Mucosa of stomach (tissue), 1 donor: ENCODE measurements around the gene PIK3R6.

Experiments
- H3K27me3 ChIP-seq: one replicate; pipeline ENCODE4 v1.7.0; 2013; ENCODE audit warnings: mild to moderate bottlenecking, low read length; ENCODE audit not compliant: control insufficient read depth, insufficient read depth
- H3K36me3 ChIP-seq: one replicate; pipeline ENCODE4 v1.7.0; 2013; ENCODE audit warnings: low read length; ENCODE audit not compliant: control insufficient read depth, insufficient read depth
- H3K4me1 ChIP-seq: one replicate; pipeline ENCODE4 v1.7.0; 2013; ENCODE audit warnings: mild to moderate bottlenecking, low read length; ENCODE audit not compliant: control insufficient read depth, insufficient read depth
- H3K4me3 ChIP-seq: one replicate; pipeline ENCODE4 v1.7.0; 2013; ENCODE audit warnings: low read length
- H3K9ac ChIP-seq: one replicate; pipeline ENCODE4 v1.7.0; 2013; ENCODE audit warnings: mild to moderate bottlenecking, low read length, moderate library complexity
- H3K9me3 ChIP-seq: one replicate; pipeline ENCODE4 v1.7.0; 2013; ENCODE audit warnings: mild to moderate bottlenecking, low read length, moderate library complexity; ENCODE audit not compliant: control insufficient read depth
- donor health status: Pancreatic carcinoma.

Gene PIK3R6

DNA sequence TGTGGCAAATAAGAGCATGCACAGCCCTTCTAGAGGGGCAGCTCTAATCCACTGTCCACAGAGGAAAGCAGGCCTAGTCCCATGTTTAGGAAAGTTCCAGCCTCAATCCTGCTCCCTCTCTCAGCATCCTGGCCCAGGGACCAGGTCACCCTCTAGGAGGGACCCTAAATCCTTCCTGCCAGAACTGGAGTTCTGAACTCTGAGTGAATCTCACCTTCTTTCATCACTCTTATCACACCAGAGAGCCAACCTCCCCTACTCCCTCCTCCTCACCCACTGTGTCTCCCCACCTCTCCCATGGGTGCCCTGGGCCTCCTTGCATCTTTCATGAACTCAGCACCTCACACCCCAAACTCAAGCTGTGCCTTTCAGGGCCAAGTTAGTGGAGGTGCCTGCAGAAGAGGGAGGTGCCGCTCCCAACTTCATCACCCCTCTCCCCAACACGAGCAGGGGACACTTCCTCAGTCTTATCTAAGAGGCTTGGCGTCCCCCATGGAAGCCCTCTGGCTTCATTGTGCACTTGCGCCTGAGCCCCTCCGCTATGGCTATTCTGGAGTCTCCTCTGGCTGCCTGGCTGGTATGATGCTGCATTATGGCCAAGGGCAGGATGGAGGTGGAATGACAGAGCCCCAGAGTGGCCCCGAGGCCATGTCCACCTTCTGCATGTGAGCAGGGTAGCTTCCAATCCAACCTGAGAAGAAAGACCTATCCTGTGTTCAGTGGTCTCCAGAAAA is 31.7 kb downstream of the PIK3R6 start:
- Histone ChIP-seq H3K36me3 (no peaks in the 10 kb centered on the region), H3K27me3 (peaks cover 4% of the 10 kb centered on the region), H3K4me3 (no peak overlapping the region), H3K9ac (no peak overlapping the region), H3K4me1 (no peaks in the 10 kb centered on the region), H3K9me3 (no peaks in the 10 kb centered on the region)

DNA sequence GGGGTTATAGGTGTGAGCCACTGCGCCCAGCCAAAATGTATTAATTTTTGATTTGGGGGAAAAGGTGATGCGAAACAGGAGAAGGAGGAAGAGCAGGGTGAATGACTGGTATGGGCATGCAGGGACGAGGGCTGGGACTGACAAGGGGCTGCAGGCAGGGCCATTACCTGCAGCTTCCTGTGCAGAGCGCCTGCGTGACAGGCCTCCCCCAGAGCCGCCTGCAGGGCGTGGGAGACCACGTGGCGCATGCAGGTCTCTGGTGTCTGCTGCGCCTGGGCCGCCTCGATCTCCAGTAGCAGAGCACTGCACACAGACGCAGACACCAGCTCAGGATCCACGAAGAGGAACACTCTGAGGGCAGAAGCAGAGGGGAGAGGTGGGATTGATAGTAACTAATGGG is 32.4 kb downstream of the PIK3R6 start:
- H3K36me3 ChIP-seq, result no peaks in the 10 kb centered on the region

GRCh38 chr17:8832711-8833352 is 34.6 kb downstream of the PIK3R6 start:
- Histone ChIP-seq H3K36me3 (no peaks in the 10 kb centered on the region), H3K9me3 (no peaks in the 10 kb centered on the region), H3K27me3 (peaks cover 4% of the 10 kb centered on the region), H3K9ac (no peak overlapping the region), H3K4me1 (no peaks in the 10 kb centered on the region), H3K4me3 (no peak overlapping the region)

More for the DNA sequence above, 32.4 kb downstream of the PIK3R6 start:
- Histone ChIP-seq H3K4me1 (no peaks in the 10 kb centered on the region), H3K9ac (no peak overlapping the region), H3K9me3 (no peaks in the 10 kb centered on the region), H3K27me3 (peaks cover 4% of the 10 kb centered on the region), H3K4me3 (no peak overlapping the region)

DNA sequence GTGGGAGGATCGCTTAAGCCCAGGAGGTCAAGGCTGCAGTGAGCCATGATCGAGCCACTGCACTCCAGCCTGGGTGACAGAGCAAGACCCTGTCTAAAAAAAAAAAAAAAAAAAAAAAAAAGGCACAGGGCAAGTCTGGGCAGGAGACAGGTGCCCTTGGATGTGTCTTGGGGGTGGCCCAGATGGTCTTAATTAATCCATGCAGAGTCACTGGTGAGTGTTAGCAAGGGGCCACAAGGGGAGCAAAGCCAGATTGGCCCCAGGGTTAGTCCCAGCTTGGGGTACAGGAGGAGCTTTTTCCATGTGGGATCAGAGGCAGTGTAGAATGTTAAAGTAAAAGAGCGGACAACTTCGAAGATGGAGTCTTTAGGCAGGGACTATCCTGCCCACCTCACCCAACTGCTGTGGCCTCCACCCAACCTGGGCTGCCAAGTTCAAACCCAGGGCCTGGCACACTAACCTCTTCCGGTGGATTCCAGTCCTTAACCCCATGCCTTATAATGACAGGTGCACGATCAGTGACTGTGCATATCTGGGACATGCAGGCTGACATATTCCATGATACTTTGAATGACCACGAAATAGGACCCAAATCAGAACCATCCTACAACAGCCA is 36.1 kb downstream of the PIK3R6 start:
- H3K36me3 ChIP-seq, result no peaks in the 10 kb centered on the region
- no peak overlapping the region for H3K9ac ChIP-seq
- no peaks in the 10 kb centered on the region for H3K4me1 ChIP-seq
- H3K27me3 ChIP-seq, result no peaks in the 10 kb centered on the region
- H3K9me3 ChIP-seq, result no peaks in the 10 kb centered on the region
- no peak overlapping the region for H3K4me3 ChIP-seq

DNA sequence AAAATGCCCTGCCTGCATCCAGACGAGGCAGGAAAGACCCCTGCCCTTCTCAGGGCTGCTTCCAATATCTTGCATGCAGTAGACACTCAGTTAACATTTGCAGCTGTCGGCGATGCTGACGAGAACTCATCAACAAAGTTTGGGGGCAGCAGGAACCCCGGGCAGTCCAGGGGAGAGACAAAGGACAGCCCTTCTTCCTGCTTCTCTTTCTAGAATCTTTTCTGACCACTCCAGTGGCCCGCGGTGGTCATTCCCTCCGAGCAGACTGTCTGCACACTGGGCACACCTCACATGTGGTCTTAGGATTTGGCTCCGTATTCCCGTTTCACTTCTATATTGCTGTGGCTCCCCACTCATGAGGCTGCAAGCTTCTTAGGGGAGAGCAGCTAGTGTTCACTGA is 37.3 kb downstream of the PIK3R6 start:
- no peaks in the 10 kb centered on the region for H3K9me3 ChIP-seq

DNA sequence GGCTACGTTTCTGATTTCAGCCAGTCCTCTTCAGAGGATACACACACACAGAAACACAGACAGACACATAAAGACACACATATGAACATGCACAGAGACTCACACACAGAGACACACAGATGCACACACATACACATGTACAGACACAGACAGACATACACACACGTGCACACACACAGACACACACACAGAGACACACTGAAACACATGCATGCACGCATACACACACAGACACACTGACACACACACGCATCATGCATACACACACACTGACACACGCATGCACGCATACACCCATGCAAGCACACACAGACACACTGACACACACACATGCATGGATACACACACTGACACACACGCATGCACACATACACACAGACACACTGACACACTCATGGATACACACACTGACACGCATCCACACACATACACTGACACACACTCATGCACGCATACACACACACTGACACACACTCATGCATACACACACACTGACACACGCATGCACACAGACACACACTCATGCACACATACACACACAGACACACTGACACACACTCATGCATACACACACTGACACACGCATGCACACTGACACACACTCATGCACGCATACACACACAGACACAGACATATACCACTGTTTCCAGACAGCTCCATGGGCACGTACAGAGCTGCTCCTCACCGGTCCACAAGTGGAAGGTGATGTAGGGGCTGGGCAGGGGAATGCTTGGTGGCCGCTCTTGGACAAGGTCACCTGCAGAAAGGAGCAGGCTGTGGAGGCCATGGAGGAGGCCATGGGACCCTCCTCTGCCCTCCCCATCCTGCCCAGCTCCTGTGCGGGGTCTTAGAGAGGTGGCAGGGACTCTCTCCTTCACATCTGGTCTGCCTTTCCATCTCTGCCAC is 38.2 kb downstream of the PIK3R6 start:
- Histone ChIP-seq H3K4me3 (no peak overlapping the region), H3K9me3 (no peaks in the 10 kb centered on the region), H3K27me3 (no peaks in the 10 kb centered on the region), H3K36me3 (no peaks in the 10 kb centered on the region), H3K4me1 (no peaks in the 10 kb centered on the region), H3K9ac (no peak overlapping the region)

More for the DNA sequence above, 37.3 kb downstream of the PIK3R6 start:
- H3K27me3 ChIP-seq, result no peaks in the 10 kb centered on the region
- no peak overlapping the region for H3K9ac ChIP-seq
- no peaks in the 10 kb centered on the region for H3K36me3 ChIP-seq
- H3K4me1 ChIP-seq, result no peaks in the 10 kb centered on the region
- H3K4me3 ChIP-seq, result no peak overlapping the region

GRCh38 chr17:8828517-8828875 is 39.0 kb downstream of the PIK3R6 start:
- H3K9me3 ChIP-seq, result no peaks in the 10 kb centered on the region
- H3K4me3 ChIP-seq, result no peak overlapping the region
- no peaks in the 10 kb centered on the region for H3K4me1 ChIP-seq
- no peaks in the 10 kb centered on the region for H3K27me3 ChIP-seq
- no peaks in the 10 kb centered on the region for H3K36me3 ChIP-seq
- H3K9ac ChIP-seq, result no peak overlapping the region

- no peaks in the 10 kb centered on the region for H3K36me3 ChIP-seq
- no peak overlapping the region for H3K4me3 ChIP-seq
- no peaks in the 10 kb centered on the region for H3K4me1 ChIP-seq
- no peak overlapping the region for H3K9ac ChIP-seq
- no peaks in the 10 kb centered on the region for H3K27me3 ChIP-seq
- H3K9me3 ChIP-seq, result no peaks in the 10 kb centered on the region
These were observed 40.6 kb downstream of the PIK3R6 start for GRCh38 chr17:8826808-8827435.

- H3K4me1 ChIP-seq, result no peaks in the 10 kb centered on the region
- H3K27me3 ChIP-seq, result no peaks in the 10 kb centered on the region
- H3K4me3 ChIP-seq, result no peak overlapping the region
- no peak overlapping the region for H3K9ac ChIP-seq
- H3K9me3 ChIP-seq, result no peaks in the 10 kb centered on the region
- no peaks in the 10 kb centered on the region for H3K36me3 ChIP-seq
These were observed 41.7 kb downstream of the PIK3R6 start for GRCh38 chr17:8825802-8826201.

GRCh38 chr17:8823279-8823678 is 44.2 kb downstream of the PIK3R6 start:
- no peaks in the 10 kb centered on the region for H3K9me3 ChIP-seq
- H3K36me3 ChIP-seq, result no peaks in the 10 kb centered on the region
- no peak overlapping the region for H3K4me3 ChIP-seq
- no peaks in the 10 kb centered on the region for H3K27me3 ChIP-seq
- H3K4me1 ChIP-seq, result no peaks in the 10 kb centered on the region
- H3K9ac ChIP-seq, result no peak overlapping the region

GRCh38 chr17:8822401-8823035 is 45.0 kb downstream of the PIK3R6 start:
- Histone ChIP-seq H3K36me3 (no peaks in the 10 kb centered on the region), H3K9ac (no peak overlapping the region), H3K9me3 (no peaks in the 10 kb centered on the region), H3K27me3 (no peaks in the 10 kb centered on the region), H3K4me1 (no peaks in the 10 kb centered on the region), H3K4me3 (no peak overlapping the region)
